HG03066 (cell line): Measurements from ENCODE around the gene COPE.
"Not testable (repeated sequence)": the region's sequence is repeated elsewhere in the genome, so short reads cannot be mapped to it uniquely, and the experiment has no call there.

Source experiments
- ATAC-seq: cut with Tn5 transposase; IDR thresholded peaks from one replicate; pipeline ENCODE4 v1.9.1; 2021; ENCODE audit warnings: low read depth; ENCODE audit not compliant: unreplicated experiment

COPE gene

GRCh38 chr19:18919086-18919899 lies at the start of gene COPE, which contains the start of gene DDX49:
COPE (minus strand) TSS chr19:18919387; CDS start chr19:18919348, 39 bp downstream.
DDX49 (plus strand) TSS chr19:18919715; CDS start chr19:18919742, 27 bp downstream.
- ATAC-seq = peak; percentile 89

GRCh38 chr19:18967358-18968146 lies 48.4 kb upstream of the COPE start:
- no peak for ATAC-seq

- ATAC-seq = no peak
These were observed 47.1 kb upstream of the COPE start for GRCh38 chr19:18966307-18966706.

GRCh38 chr19:18964121-18964520 lies 44.9 kb upstream of the COPE start:
- ATAC-seq = no peak

GRCh38 chr19:18961767-18962620 lies 42.8 kb upstream of the COPE start:
- ATAC-seq = no peak

- no peak for ATAC-seq
These were observed 41.2 kb upstream of the COPE start for GRCh38 chr19:18960370-18960769.

- ATAC-seq = no peak
These were observed 35.9 kb upstream of the COPE start for GRCh38 chr19:18955042-18955441.

GRCh38 chr19:18954094-18954493 lies 34.9 kb upstream of the COPE start:
- ATAC-seq = no peak

- ATAC-seq = not testable (repeated sequence)
These were observed 33.3 kb upstream of the COPE start for GRCh38 chr19:18952364-18953003.

GRCh38 chr19:18951721-18952281 lies 32.6 kb upstream of the COPE start:
- no peak for ATAC-seq

GRCh38 chr19:18949858-18950257 lies 30.7 kb upstream of the COPE start:
- no peak for ATAC-seq

GRCh38 chr19:18948976-18949356 lies 29.8 kb upstream of the COPE start:
- no peak for ATAC-seq

GRCh38 chr19:18948075-18948975 lies 29.1 kb upstream of the COPE start:
- ATAC-seq = no peak

GRCh38 chr19:18946918-18947317 lies 27.7 kb upstream of the COPE start:
- ATAC-seq = no peak

GRCh38 chr19:18946335-18946734 lies 27.1 kb upstream of the COPE start:
- ATAC-seq = no peak

GRCh38 chr19:18945297-18945696 lies 26.1 kb upstream of the COPE start:
- ATAC-seq = no peak

GRCh38 chr19:18943465-18943864 lies 24.3 kb upstream of the COPE start:
- no peak for ATAC-seq

- ATAC-seq = no peak
These were observed 23.5 kb upstream of the COPE start for GRCh38 chr19:18942692-18943091.
